SK-N-SH treated with all-trans-retinoic acid at 6 μM for 48 hours (cell line): ENCODE results near the gene CRYBG1.
A peak's percentile ranks its signal among the peaks of the same experiment; 100 is the strongest.

ENCODE experiments used
- ATAC-seq: fragments of 200-7000 bp; cut with Tn5 transposase; 3 replicates; pipeline ENCODE4 v1.9.1; 2020; ENCODE audit warnings: mild to moderate bottlenecking, moderate library complexity
- ARNTL ChIP-seq: fragments of 450-650 bp; formaldehyde crosslinking; IDR thresholded peaks from 2 replicates; pipeline ENCODE4 v1.5.0; 2020; ENCODE audit warnings: low read depth, mild to moderate bottlenecking, moderate library complexity, borderline replicate concordance
- BACH2 ChIP-seq: fragments of 250-450 bp; sonication (Bioruptor Pico); IDR thresholded peaks from 2 replicates; pipeline ENCODE4 v1.9.0; 2021; ENCODE audit warnings: mild to moderate bottlenecking, borderline replicate concordance
- CSDC2 ChIP-seq: fragments of 250-450 bp; sonication (Bioruptor Pico); IDR thresholded peaks from 2 replicates; pipeline ENCODE4 v1.5.0; 2020; ENCODE audit warnings: mild to moderate bottlenecking, moderate library complexity
- ISL1 ChIP-seq: fragments of 250-450 bp; sonication (Bioruptor Pico); IDR thresholded peaks from 2 replicates; pipeline ENCODE4 v2.1.2; 2022; ENCODE audit warnings: mild to moderate bottlenecking, moderate library complexity
- OSR1 ChIP-seq: fragments of 250-450 bp; sonication (Bioruptor Pico); IDR thresholded peaks from 2 replicates; pipeline ENCODE4 v1.8.0; 2022; ENCODE audit warnings: moderate library complexity, mild to moderate bottlenecking, inconsistent platforms
- PATZ1 ChIP-seq: fragments of 250-450 bp; sonication (Bioruptor Pico); IDR thresholded peaks from 2 replicates; pipeline ENCODE4 v1.8.0; 2020; ENCODE audit warnings: mild to moderate bottlenecking, moderate library complexity, borderline replicate concordance
- POU6F1 ChIP-seq: fragments of 250-450 bp; sonication (Bioruptor Pico); IDR thresholded peaks from 2 replicates; pipeline ENCODE4 v1.8.0; 2021; ENCODE audit warnings: low read depth, mild to moderate bottlenecking, moderate library complexity, borderline replicate concordance
- PPARA ChIP-seq: fragments of 250-450 bp; sonication (Bioruptor Pico); IDR thresholded peaks from 2 replicates; pipeline ENCODE4 v1.5.0; 2020; ENCODE audit warnings: mild to moderate bottlenecking, borderline replicate concordance
- SNAI2 ChIP-seq: fragments of 250-450 bp; sonication (Bioruptor Pico); IDR thresholded peaks from 2 replicates; pipeline ENCODE4 v1.5.0; 2020; ENCODE audit warnings: mild to moderate bottlenecking, moderate library complexity
- TCF4 ChIP-seq: fragments of 250-450 bp; sonication (Bioruptor Pico); IDR thresholded peaks from 2 replicates; pipeline ENCODE4 v1.8.0; 2021; ENCODE audit warnings: mild to moderate bottlenecking, moderate library complexity, borderline replicate concordance
- TOX ChIP-seq: fragments of 250-450 bp; sonication (Bioruptor Pico); IDR thresholded peaks from 2 replicates; pipeline ENCODE4 v1.8.0; 2021; ENCODE audit warnings: mild to moderate bottlenecking, moderate library complexity, borderline replicate concordance
- TSHZ2 ChIP-seq: fragments of 250-450 bp; sonication (Bioruptor Pico); IDR thresholded peaks from 2 replicates; pipeline ENCODE4 v1.5.0; 2020; ENCODE audit warnings: mild to moderate bottlenecking, moderate library complexity
- ZC3H10 ChIP-seq: fragments of 250-450 bp; sonication (Bioruptor Pico); IDR thresholded peaks from 2 replicates; pipeline ENCODE4 v1.5.1; 2021; ENCODE audit warnings: mild to moderate bottlenecking, moderate library complexity
- ZFP3 ChIP-seq: fragments of 250-450 bp; sonication (Bioruptor Pico); IDR thresholded peaks from 2 replicates; pipeline ENCODE4 v1.5.0; 2020; ENCODE audit warnings: mild to moderate bottlenecking, moderate library complexity
- ZFP30 ChIP-seq: fragments of 450-650 bp; formaldehyde crosslinking; IDR thresholded peaks from 2 replicates; pipeline ENCODE4 v1.5.0; 2022; ENCODE audit warnings: mild to moderate bottlenecking, moderate library complexity
- ZNF565 ChIP-seq: fragments of 450-650 bp; formaldehyde crosslinking; conservative IDR thresholded peaks from 2 replicates; pipeline ENCODE4 v1.5.0; 2020; ENCODE audit warnings: low read depth, mild to moderate bottlenecking, moderate library complexity
- ZNF70 ChIP-seq: fragments of 450-650 bp; formaldehyde crosslinking; IDR thresholded peaks from 2 replicates; pipeline ENCODE4 v1.5.0; 2020; ENCODE audit warnings: mild to moderate bottlenecking, moderate library complexity
- ZNF8 ChIP-seq: fragments of 450-650 bp; formaldehyde crosslinking; IDR thresholded peaks from 2 replicates; pipeline ENCODE4 v1.5.0; 2020; ENCODE audit warnings: mild to moderate bottlenecking, moderate library complexity
- TF ChIP-seq, protein P1 (sequence below): fragments of 250-450 bp; sonication (Bioruptor Pico); IDR thresholded peaks from 2 replicates; pipeline ENCODE4 v1.5.1; 2020; ENCODE audit warnings: low read depth, mild to moderate bottlenecking, moderate library complexity

The CRYBG1 gene

GRCh38 chr6:106539936-106540335, 179.4 kb downstream of the CRYBG1 start:
- TF ChIP-seq ZNF565 (no peak), ZFP30 (CRISPR knock-in tag) (no peak), TOX (CRISPR knock-in tag) (no peak), SNAI2 (CRISPR knock-in tag) (no peak), TCF4 (CRISPR knock-in tag) (no peak), POU6F1 (no peak), ARNTL (no peak), CSDC2 (CRISPR knock-in tag) (no peak), PATZ1 (CRISPR knock-in tag) (no peak), OSR1 (CRISPR knock-in tag) (no peak), BACH2 (no peak), ISL1 (CRISPR knock-in tag) (no peak), ZFP3 (no peak), ZNF8 (CRISPR knock-in tag) (no peak), ZC3H10 (CRISPR knock-in tag) (no peak), TSHZ2 (CRISPR knock-in tag) (no peak)
- ATAC-seq: no peak

DNA sequence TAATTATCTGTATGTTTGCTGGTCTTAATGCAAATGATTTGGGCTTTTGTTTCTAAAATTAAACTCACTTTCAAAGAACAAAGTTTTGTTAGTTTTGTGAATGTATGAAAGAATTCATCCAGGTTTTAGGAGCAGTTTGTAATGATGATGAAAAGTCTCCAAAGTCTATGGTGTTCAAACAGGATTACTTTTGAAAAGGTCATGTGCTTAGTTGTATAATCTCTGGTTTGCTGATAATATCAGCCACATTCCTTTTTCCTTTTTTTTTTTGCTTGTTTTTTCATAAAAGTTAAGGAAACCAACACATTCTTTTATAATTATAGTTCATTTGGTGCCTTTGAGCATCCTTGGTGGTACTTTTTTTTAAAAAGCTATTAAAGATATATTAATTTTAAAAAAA, 179.9 kb downstream of the CRYBG1 start:
- no peak for TF ChIP-seq OSR1 (CRISPR knock-in tag)
- no peak for TF ChIP-seq PPARA (CRISPR knock-in tag)
- TF ChIP-seq TOX (CRISPR knock-in tag): no peak
- no peak for TF ChIP-seq ZNF70 (CRISPR knock-in tag)
- no peak for ATAC-seq

GRCh38 chr6:106540907-106541306, 180.4 kb downstream of the CRYBG1 start:
- TF ChIP-seq BACH2 (no peak), ZC3H10 (CRISPR knock-in tag) (no peak), POU6F1 (no peak), PPARA (CRISPR knock-in tag) (no peak), ZFP30 (CRISPR knock-in tag) (no peak)
- TF ChIP-seq, protein P1, sequence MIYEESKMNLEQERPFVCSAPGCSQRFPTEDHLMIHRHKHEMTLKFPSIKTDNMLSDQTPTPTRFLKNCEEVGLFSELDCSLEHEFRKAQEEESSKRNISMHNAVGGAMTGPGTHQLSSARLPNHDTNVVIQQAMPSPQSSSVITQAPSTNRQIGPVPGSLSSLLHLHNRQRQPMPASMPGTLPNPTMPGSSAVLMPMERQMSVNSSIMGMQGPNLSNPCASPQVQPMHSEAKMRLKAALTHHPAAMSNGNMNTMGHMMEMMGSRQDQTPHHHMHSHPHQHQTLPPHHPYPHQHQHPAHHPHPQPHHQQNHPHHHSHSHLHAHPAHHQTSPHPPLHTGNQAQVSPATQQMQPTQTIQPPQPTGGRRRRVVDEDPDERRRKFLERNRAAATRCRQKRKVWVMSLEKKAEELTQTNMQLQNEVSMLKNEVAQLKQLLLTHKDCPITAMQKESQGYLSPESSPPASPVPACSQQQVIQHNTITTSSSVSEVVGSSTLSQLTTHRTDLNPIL (CRISPR knock-in tag): no peak
- no peak for ATAC-seq

GRCh38 chr6:106546261-106546690, 185.8 kb downstream of the CRYBG1 start:
- TF ChIP-seq POU6F1: no peak
- no peak for TF ChIP-seq ZNF565
- TF ChIP-seq SNAI2 (CRISPR knock-in tag): no peak
- ATAC-seq: peak; percentile 58
